AML-193 (cell line): Measurements from ENCODE around the gene ARFIP1.

Experiments
- DNase-seq, 2 experiments: peaks; one replicate each; lab custom pipeline; 2025; lab: John Stamatoyannopoulos, UW

ARFIP1 gene

DNA sequence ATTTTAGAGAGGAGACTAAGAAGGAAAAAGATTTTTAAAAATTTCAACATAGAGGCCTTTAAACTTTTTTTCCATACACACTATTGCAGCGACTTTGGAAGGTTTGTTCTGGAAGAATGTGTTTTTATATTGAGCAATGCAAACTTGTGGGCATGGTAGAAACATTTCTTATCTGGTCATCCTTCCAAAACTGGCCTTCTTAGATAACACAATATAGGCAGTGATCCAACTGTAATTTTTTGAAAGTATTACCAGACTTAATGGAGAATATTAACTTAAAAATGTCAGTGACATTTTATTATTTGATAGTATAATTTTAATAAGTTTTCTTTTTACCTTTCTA lies 182.0 kb downstream of the ARFIP1 start:
- DNase-seq, result no peak
